ENCODE data around the gene TUBGCP6. TPM values are rescaled to one million over a fixed set of nuclear protein-coding genes. Genes with fewer than 3 reads are reported as not detected.
A peak's percentile ranks its signal among the peaks of the same experiment; 100 is the strongest.

TUBGCP6 gene
- total RNA-seq, 3 donors from 2014 or later = 34.2 to 66.2 (median 59.6) TPM

- intact Hi-C loops (cut with DNase I; ENCODE audit: low total_unique reads) = no loop called here
- Histone ChIP-seq H3K4me1 (no peaks in the 10 kb centered on the region), H3K27me3 (no peaks in the 10 kb centered on the region), H3K9me3 (no peaks in the 10 kb centered on the region), H3K27ac (no peak overlapping the region), H3K4me3 (no peak overlapping the region), H3K36me3 (peaks cover 30% of the 10 kb centered on the region)
- TF ChIP-seq, protein P1, sequence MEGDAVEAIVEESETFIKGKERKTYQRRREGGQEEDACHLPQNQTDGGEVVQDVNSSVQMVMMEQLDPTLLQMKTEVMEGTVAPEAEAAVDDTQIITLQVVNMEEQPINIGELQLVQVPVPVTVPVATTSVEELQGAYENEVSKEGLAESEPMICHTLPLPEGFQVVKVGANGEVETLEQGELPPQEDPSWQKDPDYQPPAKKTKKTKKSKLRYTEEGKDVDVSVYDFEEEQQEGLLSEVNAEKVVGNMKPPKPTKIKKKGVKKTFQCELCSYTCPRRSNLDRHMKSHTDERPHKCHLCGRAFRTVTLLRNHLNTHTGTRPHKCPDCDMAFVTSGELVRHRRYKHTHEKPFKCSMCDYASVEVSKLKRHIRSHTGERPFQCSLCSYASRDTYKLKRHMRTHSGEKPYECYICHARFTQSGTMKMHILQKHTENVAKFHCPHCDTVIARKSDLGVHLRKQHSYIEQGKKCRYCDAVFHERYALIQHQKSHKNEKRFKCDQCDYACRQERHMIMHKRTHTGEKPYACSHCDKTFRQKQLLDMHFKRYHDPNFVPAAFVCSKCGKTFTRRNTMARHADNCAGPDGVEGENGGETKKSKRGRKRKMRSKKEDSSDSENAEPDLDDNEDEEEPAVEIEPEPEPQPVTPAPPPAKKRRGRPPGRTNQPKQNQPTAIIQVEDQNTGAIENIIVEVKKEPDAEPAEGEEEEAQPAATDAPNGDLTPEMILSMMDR (IDR thresholded peaks at IDR 0.05) = no peak
- no peak for TF ChIP-seq POLR2A (IDR thresholded peaks at IDR 0.05)
- TF ChIP-seq POLR2AphosphoS5 (IDR thresholded peaks at IDR 0.05) = no peak
- DNase-seq (ENCODE audit: low spot score in 2 of 2) = no peak
Observed at GRCh38 chr22:50219800-50220602, 24.8 kb downstream of the TUBGCP6 start.

DNA sequence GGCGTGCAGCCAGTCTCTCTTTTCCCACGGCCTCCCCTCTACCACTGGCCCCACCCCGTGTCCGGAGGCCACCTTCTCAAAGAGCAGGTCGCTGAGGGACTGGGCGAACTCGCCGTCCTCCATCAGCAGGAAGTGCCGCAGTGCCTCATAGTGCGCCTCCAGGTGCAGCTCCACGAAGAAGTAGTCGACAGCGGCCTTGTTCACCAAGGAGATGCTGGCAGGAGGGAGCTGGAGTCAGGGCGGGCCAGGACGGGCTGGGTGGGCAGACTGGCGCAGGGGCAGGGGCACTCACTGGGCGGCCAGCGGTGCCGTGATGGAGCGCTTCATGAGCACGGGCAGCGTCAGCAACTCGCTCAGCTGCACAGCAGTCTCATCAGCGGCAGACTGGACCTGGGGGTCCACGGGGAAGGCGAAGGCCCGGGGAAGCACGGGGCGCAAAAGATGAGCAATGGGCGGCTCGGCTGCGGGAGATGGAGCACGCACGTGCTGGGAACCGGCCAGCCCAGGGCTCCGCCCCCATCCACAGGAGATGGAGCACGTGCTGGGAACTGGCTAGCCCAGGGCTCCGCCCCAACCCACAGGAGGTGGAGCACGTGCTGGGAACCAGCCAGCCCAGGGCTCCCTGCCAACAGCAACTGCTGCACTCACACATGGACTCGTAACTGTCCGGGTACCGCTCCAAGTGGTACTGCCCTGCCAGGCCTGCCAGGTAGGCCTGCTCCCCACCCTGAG lies 25.7 kb downstream of the TUBGCP6 start:
- no peak overlapping the region for H3K4me3 ChIP-seq
- intact Hi-C loops (cut with DNase I; ENCODE audit: low total_unique reads) = no loop called here
- H3K36me3 ChIP-seq = peaks cover 28% of the 10 kb centered on the region
- no peak overlapping the region for H3K27ac ChIP-seq
- TF ChIP-seq POLR2A (IDR thresholded peaks at IDR 0.05) (no peak), POLR2AphosphoS5 (IDR thresholded peaks at IDR 0.05) (no peak)
- TF ChIP-seq, protein P1 (IDR thresholded peaks at IDR 0.05) = no peak
- H3K27me3 ChIP-seq = no peaks in the 10 kb centered on the region
- no peaks in the 10 kb centered on the region for H3K9me3 ChIP-seq
- no peaks in the 10 kb centered on the region for H3K4me1 ChIP-seq
- DNase-seq (ENCODE audit: low spot score in 2 of 2) = peak; percentile 74 to 87

DNA sequence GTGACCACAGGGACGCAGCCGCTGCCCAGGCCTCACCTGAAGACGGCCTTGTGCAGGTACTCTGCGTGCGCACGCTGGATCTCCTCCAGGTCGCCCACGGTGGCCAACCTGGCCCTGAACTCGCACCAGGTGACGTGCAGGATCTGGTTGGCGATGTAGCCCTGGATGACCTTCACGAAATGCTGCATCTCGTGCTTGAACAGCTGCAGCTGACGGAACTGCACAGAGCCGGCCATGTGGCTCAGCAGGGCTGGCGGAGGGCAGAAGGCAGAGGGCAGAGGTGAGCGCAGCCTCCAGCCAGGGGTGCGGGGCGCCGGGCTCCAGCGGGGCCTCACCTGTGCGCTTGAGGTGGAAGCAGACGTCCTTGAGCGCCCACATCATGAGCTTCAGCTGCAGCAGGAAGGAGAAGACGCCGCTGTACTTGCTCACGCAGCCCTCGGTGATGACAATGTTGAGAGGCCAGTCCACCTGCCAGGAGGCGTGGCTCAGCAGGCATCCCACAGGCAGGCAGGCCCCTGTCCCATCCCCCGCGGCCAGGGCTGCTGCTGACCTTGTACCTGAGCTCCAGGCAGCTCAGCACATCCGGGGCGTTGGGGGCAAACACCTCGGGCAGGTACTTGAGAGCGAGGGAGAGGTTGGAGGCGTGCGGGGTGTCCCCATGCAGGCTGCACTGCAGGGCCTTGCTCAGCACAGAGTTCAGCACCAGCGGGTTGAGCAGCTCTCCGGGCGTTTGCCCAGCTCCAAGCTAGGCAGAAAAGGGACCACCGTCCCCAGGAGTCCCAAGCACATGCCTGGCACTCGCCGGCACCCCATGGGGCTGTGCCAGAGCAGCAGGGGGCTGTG lies 26.4 kb downstream of the TUBGCP6 start:
- no peak for DNase-seq (ENCODE audit: low spot score in 2 of 2)
- H3K4me3 ChIP-seq = no peak overlapping the region
- no peaks in the 10 kb centered on the region for H3K4me1 ChIP-seq
- intact Hi-C loops (cut with DNase I; ENCODE audit: low total_unique reads) = no loop called here
- no peak overlapping the region for H3K27ac ChIP-seq
- TF ChIP-seq POLR2AphosphoS5 (IDR thresholded peaks at IDR 0.05) = no peak
- TF ChIP-seq, protein P1 (IDR thresholded peaks at IDR 0.05) = no peak
- no peak for TF ChIP-seq POLR2A (IDR thresholded peaks at IDR 0.05)
- H3K9me3 ChIP-seq = no peaks in the 10 kb centered on the region
- no peaks in the 10 kb centered on the region for H3K27me3 ChIP-seq
- peaks cover 26% of the 10 kb centered on the region for H3K36me3 ChIP-seq

- H3K36me3 ChIP-seq = peaks cover 25% of the 10 kb centered on the region
- no peak for DNase-seq (ENCODE audit: low spot score in 2 of 2)
- TF ChIP-seq, protein P1 (IDR thresholded peaks at IDR 0.05) = no peak
- no peak for TF ChIP-seq POLR2AphosphoS5 (IDR thresholded peaks at IDR 0.05)
- TF ChIP-seq POLR2A (IDR thresholded peaks at IDR 0.05) = no peak
- H3K4me1 ChIP-seq = no peaks in the 10 kb centered on the region
- no peak overlapping the region for H3K27ac ChIP-seq
- intact Hi-C loops (cut with DNase I; ENCODE audit: low total_unique reads) = no loop called here
- H3K27me3 ChIP-seq = no peaks in the 10 kb centered on the region
- no peaks in the 10 kb centered on the region for H3K9me3 ChIP-seq
- no peak overlapping the region for H3K4me3 ChIP-seq
Observed at GRCh38 chr22:50217543-50218152, 27.2 kb downstream of the TUBGCP6 start.

Data from breast epithelium (tissue), 4 donors.